HG03045 (cell line): ENCODE results near the gene PTHLH.
A peak's percentile ranks its signal among the peaks of the same experiment; 100 is the strongest.

ENCODE experiments used
- ATAC-seq: cut with Tn5 transposase; IDR thresholded peaks from one replicate; pipeline ENCODE4 v1.9.1; 2021; ENCODE audit warnings: mild to moderate bottlenecking, moderate library complexity; ENCODE audit not compliant: unreplicated experiment

PTHLH gene

GRCh38 chr12:27975222-27976136 is 2.9 kb upstream of the PTHLH start:
- no peak for ATAC-seq

GRCh38 chr12:27974735-27975221 is 2.2 kb upstream of the PTHLH start:
- no peak for ATAC-seq

GRCh38 chr12:27973487-27973890 is 956 bp upstream of the PTHLH start:
- no peak for ATAC-seq

GRCh38 chr12:27971606-27972005 is 927 bp downstream of the PTHLH start:
- ATAC-seq, result no peak

GRCh38 chr12:27971121-27971489 is 1.4 kb downstream of the PTHLH start:
- ATAC-seq, result no peak

GRCh38 chr12:27970401-27971120 is 2.0 kb downstream of the PTHLH start:
- peak; percentile 25 for ATAC-seq

- ATAC-seq, result peak; percentile 85
Observed at GRCh38 chr12:27969624-27970400, 2.7 kb downstream of the PTHLH start.

GRCh38 chr12:27968972-27969623 is 3.4 kb downstream of the PTHLH start:
- ATAC-seq, result no peak

- no peak for ATAC-seq
Observed at GRCh38 chr12:27967551-27968054, 4.9 kb downstream of the PTHLH start.

- ATAC-seq, result no peak
Observed at GRCh38 chr12:27966870-27967269, 5.7 kb downstream of the PTHLH start.

GRCh38 chr12:27965966-27966365 is 6.6 kb downstream of the PTHLH start:
- ATAC-seq, result no peak

- ATAC-seq, result no peak
Observed at GRCh38 chr12:27965411-27965810, 7.1 kb downstream of the PTHLH start.

GRCh38 chr12:27964123-27964522 is 8.4 kb downstream of the PTHLH start:
- no peak for ATAC-seq

- ATAC-seq, result no peak
Observed at GRCh38 chr12:27960821-27961220, 11.7 kb downstream of the PTHLH start.

GRCh38 chr12:27958675-27959074 is 13.9 kb downstream of the PTHLH start:
- ATAC-seq, result no peak

GRCh38 chr12:27957366-27957765 is 15.2 kb downstream of the PTHLH start:
- no peak for ATAC-seq

- no peak for ATAC-seq
Observed at GRCh38 chr12:27953817-27954216, 18.7 kb downstream of the PTHLH start.

GRCh38 chr12:27953348-27953747 is 19.2 kb downstream of the PTHLH start:
- no peak for ATAC-seq

- no peak for ATAC-seq
Observed at GRCh38 chr12:27952510-27952909, 20.0 kb downstream of the PTHLH start.

- ATAC-seq, result no peak
Observed at GRCh38 chr12:27951898-27952297, 20.6 kb downstream of the PTHLH start.
